Mesenchymal stem cell (in vitro differentiated cells and primary cell): Measurements from ENCODE around the gene BEST4.
A peak's percentile ranks its signal among the peaks of the same experiment; 100 is the strongest.
"Not testable (repeated sequence)": the region's sequence is repeated elsewhere in the genome, so short reads cannot be mapped to it uniquely, and the experiment has no call there.

ENCODE experiments used
- DNase-seq: peaks from one replicate; pipeline ENCODE4 v3.0.0-alpha.2; 2013
- H2AFZ ChIP-seq: one replicate; pipeline ENCODE4 v1.6.1; 2013; ENCODE audit warnings: low read depth, mild to moderate bottlenecking, control low read depth, inconsistent platforms, low read length, moderate library complexity
- H2AK5ac ChIP-seq: 2 replicates; pipeline ENCODE4 v1.6.1; 2013; ENCODE audit warnings: low read length, moderate library complexity, mild to moderate bottlenecking, inconsistent platforms; ENCODE audit not compliant: severe bottlenecking
- H2BK120ac ChIP-seq: one replicate; pipeline ENCODE4 v1.6.1; 2013; ENCODE audit warnings: low read depth, mild to moderate bottlenecking, inconsistent platforms, low read length, moderate library complexity
- H2BK12ac ChIP-seq, 2 experiments: one replicate each; pipeline ENCODE4 v1.6.1; 2013; ENCODE audit warnings: inconsistent platforms in 2 of 2, low read length in 2 of 2, mild to moderate bottlenecking in 2 of 2, moderate library complexity in 2 of 2, control low read depth in 1 of 2
- H2BK15ac ChIP-seq: one replicate; pipeline ENCODE4 v1.6.1; 2013; ENCODE audit warnings: mild to moderate bottlenecking, low read depth, inconsistent platforms; ENCODE audit not compliant: poor library complexity, severe bottlenecking
- H2BK5ac ChIP-seq: 2 replicates; pipeline ENCODE4 v1.6.1; 2013; ENCODE audit warnings: low read depth, mild to moderate bottlenecking, low read length, control low read depth, inconsistent platforms; ENCODE audit not compliant: poor library complexity, severe bottlenecking
- H3K14ac ChIP-seq, 2 experiments: one replicate each; pipeline ENCODE4 v1.6.1; 2013; ENCODE audit warnings: inconsistent platforms in 2 of 2, low read length in 2 of 2, control low read depth in 1 of 2, mild to moderate bottlenecking in 1 of 2, moderate library complexity in 1 of 2
- H3K18ac ChIP-seq, 2 experiments: one replicate each; pipeline ENCODE4 v1.6.1; 2013; ENCODE audit warnings: inconsistent platforms in 2 of 2, low read length in 2 of 2, control low read depth in 1 of 2, low read depth in 1 of 2, mild to moderate bottlenecking in 1 of 2
- H3K23ac ChIP-seq, 2 experiments: one replicate each; pipeline ENCODE4 v1.6.1; 2013; ENCODE audit warnings: inconsistent platforms in 2 of 2, low read length in 2 of 2, mild to moderate bottlenecking in 2 of 2, moderate library complexity in 2 of 2, control low read depth in 1 of 2
- H3K27ac ChIP-seq: 2 replicates; pipeline ENCODE4 v1.5.1; 2013; ENCODE audit warnings: mild to moderate bottlenecking, moderate library complexity, low read length, control low read depth, inconsistent platforms; ENCODE audit not compliant: poor library complexity, severe bottlenecking
- H3K27me3 ChIP-seq, 2 experiments: 2 replicates each; pipeline versions ENCODE4 v1.6.1 to v1.7.0; 2013; ENCODE audit warnings: low read length in 2 of 2, mild to moderate bottlenecking in 2 of 2, moderate library complexity in 2 of 2, control low read depth in 1 of 2, inconsistent platforms in 1 of 2; ENCODE audit not compliant: control insufficient read depth in 1 of 2, insufficient read depth in 1 of 2
- H3K36me3 ChIP-seq, 2 experiments: 2 replicates each; pipeline versions ENCODE4 v1.6.1 to v1.7.0; 2013; ENCODE audit warnings: low read length in 2 of 2, control low read depth in 1 of 2, inconsistent platforms in 1 of 2, low read depth in 1 of 2, mild to moderate bottlenecking in 1 of 2; ENCODE audit not compliant: insufficient read depth in 2 of 2, control insufficient read depth in 1 of 2
- H3K4ac ChIP-seq, 2 experiments: one replicate each; pipeline ENCODE4 v1.6.1; 2013; ENCODE audit warnings: inconsistent platforms in 2 of 2, low read length in 2 of 2, mild to moderate bottlenecking in 2 of 2, moderate library complexity in 2 of 2, control low read depth in 1 of 2, low read depth in 1 of 2
- H3K4me1 ChIP-seq: 2 replicates; pipeline ENCODE4 v1.6.1; 2013; ENCODE audit warnings: low read depth, low read length, control low read depth; ENCODE audit not compliant: control insufficient read depth, insufficient read depth
- H3K4me2 ChIP-seq: 2 replicates; pipeline ENCODE4 v1.6.1; 2013; ENCODE audit warnings: low read length, mild to moderate bottlenecking, inconsistent platforms; ENCODE audit not compliant: poor library complexity, severe bottlenecking
- H3K4me3 ChIP-seq, 2 experiments: 2 replicates each; pipeline versions ENCODE4 v1.5.1 to v1.7.0; 2013; ENCODE audit warnings: low read length in 2 of 2, mild to moderate bottlenecking in 2 of 2, control low read depth in 1 of 2, low read depth in 1 of 2; ENCODE audit not compliant: insufficient read depth in 1 of 2
- H3K79me1 ChIP-seq: replicated peaks from 2 replicates; pipeline ENCODE4 v1.6.1; 2013; ENCODE audit warnings: mild to moderate bottlenecking, control low read depth, low read length, inconsistent platforms; ENCODE audit not compliant: poor library complexity, severe bottlenecking
- H3K9ac ChIP-seq: 2 replicates; pipeline ENCODE4 v1.7.0; 2013; ENCODE audit warnings: mild to moderate bottlenecking, low read length, moderate library complexity
- H3K9me3 ChIP-seq: 2 replicates; pipeline ENCODE4 v1.7.0; 2013; ENCODE audit warnings: mild to moderate bottlenecking, low read length; ENCODE audit not compliant: control insufficient read depth
- H4K8ac ChIP-seq: one replicate; pipeline ENCODE4 v1.6.1; 2013; ENCODE audit warnings: inconsistent platforms, mild to moderate bottlenecking, low read length, moderate library complexity
- H4K91ac ChIP-seq: one replicate; pipeline ENCODE4 v1.6.1; 2013; ENCODE audit warnings: mild to moderate bottlenecking, low read length, inconsistent platforms
- WGBS: methylation state at CpG from one replicate; pipeline ENCODE4 v1.1.7; 2013; ENCODE audit warnings: mixed read lengths; 5-methylcytosine and 5-hydroxymethylcytosine counted together

BEST4 gene

DNA sequence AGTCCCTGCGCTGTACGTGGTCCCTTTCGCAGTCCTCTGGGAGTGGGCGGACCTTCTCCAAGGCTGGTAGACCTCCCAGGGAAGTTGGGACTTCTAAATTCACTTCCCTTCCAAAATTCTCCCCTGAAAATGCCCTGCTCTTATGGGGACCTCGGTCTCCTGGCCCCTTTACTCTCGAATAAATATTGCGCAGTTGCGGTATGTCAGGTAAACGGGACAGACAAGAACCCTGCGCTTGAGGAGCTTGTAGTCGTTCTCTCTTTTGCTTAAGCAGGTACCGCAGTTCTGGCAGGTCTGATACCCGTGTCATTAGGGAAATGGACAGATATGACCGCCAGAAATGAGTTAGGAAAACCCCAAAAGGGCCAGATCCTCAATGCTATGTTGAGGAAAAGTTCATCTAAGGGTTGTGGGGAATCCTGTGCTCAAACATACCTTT, 47.8 kb downstream of the BEST4 start:
- H3K27ac ChIP-seq = no peak overlapping the region

DNA sequence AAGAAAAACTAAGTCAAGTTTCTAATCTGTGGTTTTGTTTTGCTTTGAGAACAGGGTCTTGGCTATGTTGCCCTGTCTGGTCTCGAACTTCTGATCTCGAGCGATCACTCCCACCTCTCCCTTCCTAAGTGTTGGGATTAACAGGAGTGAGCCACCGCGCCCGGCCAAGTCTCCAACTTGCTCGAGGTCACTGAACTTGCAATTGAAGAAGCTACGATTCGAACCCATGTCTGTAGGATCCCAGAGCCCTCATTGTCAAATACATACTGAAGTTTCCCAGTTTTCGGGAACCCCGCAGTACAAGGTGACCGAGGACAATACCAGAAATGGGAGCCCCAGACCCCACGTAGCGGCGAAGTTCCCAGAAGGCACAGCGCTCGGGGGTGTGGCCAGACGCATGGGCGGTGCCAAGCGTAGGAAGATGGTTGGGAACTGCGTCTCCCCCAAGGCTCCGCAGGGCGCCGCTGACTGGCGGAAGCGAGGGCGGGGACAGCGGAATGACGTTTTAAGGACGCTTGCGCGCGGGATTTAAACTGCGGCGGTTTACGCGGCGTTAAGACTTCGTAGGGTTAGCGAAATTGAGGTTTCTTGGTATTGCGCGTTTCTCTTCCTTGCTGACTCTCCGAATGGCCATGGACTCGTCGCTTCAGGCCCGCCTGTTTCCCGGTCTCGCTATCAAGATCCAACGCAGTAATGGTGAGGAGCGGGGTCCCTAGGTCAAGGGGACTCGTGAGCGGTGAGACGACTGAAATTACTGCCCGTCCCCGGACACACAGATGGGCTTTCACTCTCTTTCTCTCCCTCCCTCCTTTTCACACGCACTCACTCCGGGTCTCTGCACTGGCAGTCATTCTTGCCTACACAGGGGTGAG, 48.4 kb downstream of the BEST4 start, which contains the start of gene KIF2C:
Gene KIF2C, plus strand, starts transcription at position 531 of the 872 bp plus-strand sequence. Its CDS starts 96 bp downstream, at position 627.
- no peaks in the 10 kb centered on the region for H3K36me3 ChIP-seq
- H3K79me1 ChIP-seq = peaks cover 22% of the 10 kb centered on the region
- 10% methylated on average over 57 of the region's 57 CpGs for WGBS
- H3K14ac ChIP-seq = no peak within 1 kb of the TSS
- peak within 1 kb of the TSS; percentile 51 for H2BK120ac ChIP-seq
- no peaks in the 10 kb centered on the region for H3K27me3 ChIP-seq
- no peak within 1 kb of the TSS for H2BK12ac ChIP-seq
- H3K9me3 ChIP-seq = no peaks in the 10 kb centered on the region
- H3K9ac ChIP-seq = peak within 1 kb of the TSS; percentile 96
- H3K27ac ChIP-seq = peak within 1 kb of the TSS; percentile 86
- H2AFZ ChIP-seq = peak within 1 kb of the TSS; percentile 94
- H3K4me3 ChIP-seq = peak within 1 kb of the TSS; percentile 65 to 99
- H3K18ac ChIP-seq = peak within 1 kb of the TSS; percentile 81 to 84
- peaks cover 6% of the 10 kb centered on the region for H3K4me1 ChIP-seq
- H4K91ac ChIP-seq = peak within 1 kb of the TSS; percentile 52
- H2BK15ac ChIP-seq = no peak within 1 kb of the TSS
- H3K4me2 ChIP-seq = peak within 1 kb of the TSS; percentile 91
- H4K8ac ChIP-seq = peak within 1 kb of the TSS; percentile 81
- peak within 1 kb of the TSS; percentile 64 to 74 for H3K4ac ChIP-seq
- DNase-seq = peak; percentile 96
- H2AK5ac ChIP-seq = no peak within 1 kb of the TSS
- no peak within 1 kb of the TSS for H2BK5ac ChIP-seq
- peak within 1 kb of the TSS in 1 of 2 experiments; percentile 37 for H3K23ac ChIP-seq

More for the DNA sequence above, 47.8 kb downstream of the BEST4 start:
- H2BK12ac ChIP-seq = no peak overlapping the region
- H3K4me2 ChIP-seq = peak overlapping the region; percentile 91
- no peak for DNase-seq
- peak overlapping the region; percentile 94 for H2AFZ ChIP-seq
- H3K18ac ChIP-seq = no peak overlapping the region
- peak overlapping the region in 1 of 2 experiments; percentile 37 for H3K23ac ChIP-seq
- H3K27me3 ChIP-seq = no peaks in the 10 kb centered on the region
- WGBS = 2% methylated on average over 14 of the region's 14 CpGs
- peaks cover 6% of the 10 kb centered on the region for H3K4me1 ChIP-seq
- H3K14ac ChIP-seq = no peak overlapping the region
- peaks cover 22% of the 10 kb centered on the region for H3K79me1 ChIP-seq
- peak overlapping the region; percentile 96 for H3K9ac ChIP-seq
- H3K4me3 ChIP-seq = peak overlapping the region; percentile 65 to 99
- no peak overlapping the region for H2BK15ac ChIP-seq
- H2BK120ac ChIP-seq = no peak overlapping the region
- no peak overlapping the region for H2BK5ac ChIP-seq
- H3K36me3 ChIP-seq = no peaks in the 10 kb centered on the region
- no peak overlapping the region for H3K4ac ChIP-seq
- H2AK5ac ChIP-seq = no peak overlapping the region
- no peaks in the 10 kb centered on the region for H3K9me3 ChIP-seq
- no peak overlapping the region for H4K8ac ChIP-seq
- no peak overlapping the region for H4K91ac ChIP-seq

- H3K4me3 ChIP-seq = peak overlapping the region in 1 of 2 experiments; percentile 99
- H3K36me3 ChIP-seq = not testable (repeated sequence)
These were observed 49.0 kb downstream of the BEST4 start for GRCh38 chr1:44738953-44739306.

GRCh38 chr1:44735992-44736391, 52.0 kb downstream of the BEST4 start:
- no peak for DNase-seq
- WGBS = 83% methylated on average over 1 of the region's 1 CpG
- H2BK5ac ChIP-seq = no peak overlapping the region
- H2BK15ac ChIP-seq = no peak overlapping the region
- no peak overlapping the region for H2BK120ac ChIP-seq
- no peak overlapping the region for H3K27ac ChIP-seq
- H2BK12ac ChIP-seq = no peak overlapping the region
- H3K9ac ChIP-seq = no peak overlapping the region
- H3K4me1 ChIP-seq = peaks cover 5% of the 10 kb centered on the region
- H3K79me1 ChIP-seq = peaks cover 3% of the 10 kb centered on the region
- no peak overlapping the region for H3K4ac ChIP-seq
- H2AK5ac ChIP-seq = no peak overlapping the region
- no peak overlapping the region for H4K91ac ChIP-seq
- H3K36me3 ChIP-seq = no peaks in the 10 kb centered on the region
- H3K4me3 ChIP-seq = no peak overlapping the region
- H3K18ac ChIP-seq = no peak overlapping the region
- H2AFZ ChIP-seq = no peak overlapping the region
- H3K14ac ChIP-seq = no peak overlapping the region
- H4K8ac ChIP-seq = no peak overlapping the region
- no peak overlapping the region for H3K23ac ChIP-seq
- no peak overlapping the region for H3K4me2 ChIP-seq
- H3K27me3 ChIP-seq = no peaks in the 10 kb centered on the region
- H3K9me3 ChIP-seq = no peaks in the 10 kb centered on the region

More at GRCh38 chr1:44738953-44739306, 49.0 kb downstream of the BEST4 start:
- Histone ChIP-seq H3K27ac (peak overlapping the region; percentile 86), H2BK120ac (peak overlapping the region; percentile 51), H3K9ac (peak overlapping the region; percentile 96), H3K4me2 (peak overlapping the region; percentile 88), H3K79me1 (peaks cover 15% of the 10 kb centered on the region)
- H2AFZ ChIP-seq, H4K8ac ChIP-seq, H3K14ac ChIP-seq, H4K91ac ChIP-seq, H2BK12ac ChIP-seq, H2AK5ac ChIP-seq, H3K4me1 ChIP-seq, DNase-seq, H3K18ac ChIP-seq, H2BK15ac ChIP-seq, H3K4ac ChIP-seq, H3K9me3 ChIP-seq, H2BK5ac ChIP-seq, H3K23ac ChIP-seq, H3K27me3 ChIP-seq: not testable (repeated sequence)
- no CpG with 5 or more reads among the region's 1 CpG for WGBS
